Activated CD4-positive, alpha-beta T cell treated with anti-CD3 and anti-CD28 coated beads, Interleukin-2, Interleukin-6, amounts not matched to agents 100 ng/mL and 50 ng/mL, durations not matched to agents 16 hours and 8 hours (primary cell): ENCODE data around the gene PDLIM7.

Experiments
- DNase-seq: peaks from one replicate; pipeline ENCODE4 v3.0.0-alpha.2; 2020

The PDLIM7 gene

GRCh38 chr5:177440990-177441780 is 56.2 kb downstream of the PDLIM7 start:
- no peak for DNase-seq

GRCh38 chr5:177440211-177440989 is 57.0 kb downstream of the PDLIM7 start:
- peak; percentile 31 for DNase-seq

GRCh38 chr5:177439518-177440053 is 57.8 kb downstream of the PDLIM7 start:
- no peak for DNase-seq

GRCh38 chr5:177438468-177438867 is 58.9 kb downstream of the PDLIM7 start:
- no peak for DNase-seq

- DNase-seq: no peak
Observed at GRCh38 chr5:177437623-177438022, 59.8 kb downstream of the PDLIM7 start.

- DNase-seq: no peak
Observed at GRCh38 chr5:177435847-177436536, 61.4 kb downstream of the PDLIM7 start.

GRCh38 chr5:177434942-177435738 is 62.3 kb downstream of the PDLIM7 start:
- DNase-seq: no peak

- DNase-seq: peak; percentile 80
Observed at GRCh38 chr5:177434437-177434836, 63.0 kb downstream of the PDLIM7 start.

GRCh38 chr5:177433658-177434217 is 63.7 kb downstream of the PDLIM7 start:
- no peak for DNase-seq
